ENCODE results near the gene PPARD.

DNA sequence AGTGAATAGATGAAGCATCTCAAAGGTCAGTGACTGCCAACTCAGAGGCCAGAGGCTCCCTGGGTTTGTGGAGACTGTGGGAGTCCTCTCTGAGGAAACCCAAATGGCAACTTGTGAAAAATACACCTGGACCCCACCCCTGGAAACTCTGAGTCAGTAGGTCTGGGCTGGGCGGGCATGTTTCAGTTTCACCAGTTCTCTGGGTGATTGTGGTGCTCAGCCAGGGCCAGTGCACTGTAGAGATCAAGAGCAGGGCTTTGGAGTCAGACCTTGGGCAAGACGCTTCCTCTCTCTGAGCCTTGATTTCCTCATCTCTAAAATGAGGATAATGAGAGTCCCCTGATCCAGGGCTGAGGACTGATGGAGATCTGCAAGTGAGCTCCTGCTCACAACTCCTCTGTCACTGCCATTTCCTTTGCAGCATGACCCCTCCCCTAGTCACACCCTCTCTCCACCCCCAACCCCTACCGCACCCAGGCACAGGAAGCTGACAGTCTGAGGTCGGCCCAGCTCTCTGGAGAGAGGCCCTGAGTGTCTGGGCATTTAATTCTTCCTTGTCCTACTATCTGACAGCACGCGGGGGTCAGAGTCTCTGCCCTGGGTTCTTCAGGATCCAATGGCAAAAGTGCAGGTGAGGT is 39.6 kb upstream of the PPARD start:
- TF ChIP-seq, protein P1, sequence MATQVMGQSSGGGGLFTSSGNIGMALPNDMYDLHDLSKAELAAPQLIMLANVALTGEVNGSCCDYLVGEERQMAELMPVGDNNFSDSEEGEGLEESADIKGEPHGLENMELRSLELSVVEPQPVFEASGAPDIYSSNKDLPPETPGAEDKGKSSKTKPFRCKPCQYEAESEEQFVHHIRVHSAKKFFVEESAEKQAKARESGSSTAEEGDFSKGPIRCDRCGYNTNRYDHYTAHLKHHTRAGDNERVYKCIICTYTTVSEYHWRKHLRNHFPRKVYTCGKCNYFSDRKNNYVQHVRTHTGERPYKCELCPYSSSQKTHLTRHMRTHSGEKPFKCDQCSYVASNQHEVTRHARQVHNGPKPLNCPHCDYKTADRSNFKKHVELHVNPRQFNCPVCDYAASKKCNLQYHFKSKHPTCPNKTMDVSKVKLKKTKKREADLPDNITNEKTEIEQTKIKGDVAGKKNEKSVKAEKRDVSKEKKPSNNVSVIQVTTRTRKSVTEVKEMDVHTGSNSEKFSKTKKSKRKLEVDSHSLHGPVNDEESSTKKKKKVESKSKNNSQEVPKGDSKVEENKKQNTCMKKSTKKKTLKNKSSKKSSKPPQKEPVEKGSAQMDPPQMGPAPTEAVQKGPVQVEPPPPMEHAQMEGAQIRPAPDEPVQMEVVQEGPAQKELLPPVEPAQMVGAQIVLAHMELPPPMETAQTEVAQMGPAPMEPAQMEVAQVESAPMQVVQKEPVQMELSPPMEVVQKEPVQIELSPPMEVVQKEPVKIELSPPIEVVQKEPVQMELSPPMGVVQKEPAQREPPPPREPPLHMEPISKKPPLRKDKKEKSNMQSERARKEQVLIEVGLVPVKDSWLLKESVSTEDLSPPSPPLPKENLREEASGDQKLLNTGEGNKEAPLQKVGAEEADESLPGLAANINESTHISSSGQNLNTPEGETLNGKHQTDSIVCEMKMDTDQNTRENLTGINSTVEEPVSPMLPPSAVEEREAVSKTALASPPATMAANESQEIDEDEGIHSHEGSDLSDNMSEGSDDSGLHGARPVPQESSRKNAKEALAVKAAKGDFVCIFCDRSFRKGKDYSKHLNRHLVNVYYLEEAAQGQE (IDR thresholded peaks at IDR 0.05; ENCODE audit: insufficient replicate concordance, low read depth): no peak
- TF ChIP-seq, protein P2, sequence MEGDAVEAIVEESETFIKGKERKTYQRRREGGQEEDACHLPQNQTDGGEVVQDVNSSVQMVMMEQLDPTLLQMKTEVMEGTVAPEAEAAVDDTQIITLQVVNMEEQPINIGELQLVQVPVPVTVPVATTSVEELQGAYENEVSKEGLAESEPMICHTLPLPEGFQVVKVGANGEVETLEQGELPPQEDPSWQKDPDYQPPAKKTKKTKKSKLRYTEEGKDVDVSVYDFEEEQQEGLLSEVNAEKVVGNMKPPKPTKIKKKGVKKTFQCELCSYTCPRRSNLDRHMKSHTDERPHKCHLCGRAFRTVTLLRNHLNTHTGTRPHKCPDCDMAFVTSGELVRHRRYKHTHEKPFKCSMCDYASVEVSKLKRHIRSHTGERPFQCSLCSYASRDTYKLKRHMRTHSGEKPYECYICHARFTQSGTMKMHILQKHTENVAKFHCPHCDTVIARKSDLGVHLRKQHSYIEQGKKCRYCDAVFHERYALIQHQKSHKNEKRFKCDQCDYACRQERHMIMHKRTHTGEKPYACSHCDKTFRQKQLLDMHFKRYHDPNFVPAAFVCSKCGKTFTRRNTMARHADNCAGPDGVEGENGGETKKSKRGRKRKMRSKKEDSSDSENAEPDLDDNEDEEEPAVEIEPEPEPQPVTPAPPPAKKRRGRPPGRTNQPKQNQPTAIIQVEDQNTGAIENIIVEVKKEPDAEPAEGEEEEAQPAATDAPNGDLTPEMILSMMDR (IDR thresholded peaks at IDR 0.05; ENCODE audit: insufficient read depth, low read length): no peak
- no peak for TF ChIP-seq GABPA (IDR thresholded peaks at IDR 0.05; ENCODE audit: low read depth)
- no peak; the same call in 1 of the 2 replicates for TF ChIP-seq POLR2AphosphoS5 (IDR thresholded peaks at IDR 0.05; ENCODE audit: low read depth)
- peak; percentile 55; the same call in 1 of the 2 replicates for TF ChIP-seq SPI1 (IDR thresholded peaks at IDR 0.05; ENCODE audit: borderline replicate concordance, low read depth)

All from HL-60 (cell line).